ENCODE data around the gene KCNMB3. TPM values are rescaled to one million over a fixed set of nuclear protein-coding genes. Genes with fewer than 3 reads are reported as not detected.
A peak's percentile ranks its signal among the peaks of the same experiment; 100 is the strongest.
"Not testable (repeated sequence)": the region's sequence is repeated elsewhere in the genome, so short reads cannot be mapped to it uniquely, and the experiment has no call there.

The KCNMB3 gene
- total and polyA plus RNA-seq, 2 experiments from 2014 or later = 2.7 to 3.2 TPM

DNA sequence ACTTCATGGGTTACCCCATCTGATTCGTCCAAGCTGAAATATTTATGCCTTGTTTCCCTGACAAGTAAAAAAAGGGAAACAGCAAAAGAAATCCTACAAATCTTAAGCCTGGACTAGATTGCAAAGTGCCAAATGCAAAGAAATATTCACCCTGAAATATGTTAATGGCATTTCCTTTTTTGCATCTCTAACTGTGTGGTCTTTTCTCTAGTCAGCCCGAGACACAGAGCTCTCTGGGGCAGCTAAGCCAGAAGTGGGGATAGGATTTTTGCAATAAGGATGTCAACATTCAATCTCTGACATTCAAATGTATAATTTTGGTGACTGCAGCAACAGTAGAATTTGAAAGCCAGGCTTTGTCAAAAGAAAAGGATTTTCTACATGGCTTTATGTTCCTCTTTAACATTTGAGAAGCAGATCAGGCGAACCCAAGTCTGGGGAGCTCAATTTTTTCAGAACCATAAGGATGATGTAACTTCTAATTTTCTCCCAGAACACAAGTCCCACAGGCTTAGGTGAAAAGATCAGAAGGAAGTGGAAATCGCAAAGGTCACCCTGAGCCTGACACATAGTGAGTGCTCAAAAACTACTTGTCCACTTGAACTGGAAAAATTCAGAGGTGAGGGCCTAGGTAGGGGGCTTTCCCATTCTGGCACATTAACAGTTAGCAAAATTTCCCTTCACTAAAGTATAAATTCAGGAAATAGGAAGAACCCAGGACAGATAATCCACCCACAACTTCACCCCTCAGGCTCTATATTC, 28.2 kb upstream of the KCNMB3 start:
- H3K27me3 ChIP-seq = no peaks in the 10 kb centered on the region
- no peak overlapping the region for H3K4me3 ChIP-seq
- no peak overlapping the region for H3K27ac ChIP-seq
- H3K36me3 ChIP-seq = no peaks in the 10 kb centered on the region
- no peaks in the 10 kb centered on the region for H3K4me1 ChIP-seq (ENCODE audit: low read depth)
- H3K9me3 ChIP-seq (ENCODE audit: low read depth) = no peaks in the 10 kb centered on the region
- TF ChIP-seq, protein P1, sequence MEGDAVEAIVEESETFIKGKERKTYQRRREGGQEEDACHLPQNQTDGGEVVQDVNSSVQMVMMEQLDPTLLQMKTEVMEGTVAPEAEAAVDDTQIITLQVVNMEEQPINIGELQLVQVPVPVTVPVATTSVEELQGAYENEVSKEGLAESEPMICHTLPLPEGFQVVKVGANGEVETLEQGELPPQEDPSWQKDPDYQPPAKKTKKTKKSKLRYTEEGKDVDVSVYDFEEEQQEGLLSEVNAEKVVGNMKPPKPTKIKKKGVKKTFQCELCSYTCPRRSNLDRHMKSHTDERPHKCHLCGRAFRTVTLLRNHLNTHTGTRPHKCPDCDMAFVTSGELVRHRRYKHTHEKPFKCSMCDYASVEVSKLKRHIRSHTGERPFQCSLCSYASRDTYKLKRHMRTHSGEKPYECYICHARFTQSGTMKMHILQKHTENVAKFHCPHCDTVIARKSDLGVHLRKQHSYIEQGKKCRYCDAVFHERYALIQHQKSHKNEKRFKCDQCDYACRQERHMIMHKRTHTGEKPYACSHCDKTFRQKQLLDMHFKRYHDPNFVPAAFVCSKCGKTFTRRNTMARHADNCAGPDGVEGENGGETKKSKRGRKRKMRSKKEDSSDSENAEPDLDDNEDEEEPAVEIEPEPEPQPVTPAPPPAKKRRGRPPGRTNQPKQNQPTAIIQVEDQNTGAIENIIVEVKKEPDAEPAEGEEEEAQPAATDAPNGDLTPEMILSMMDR (IDR thresholded peaks at IDR 0.05; ENCODE audit: low read depth, low read length) = no peak
- DNase-seq (ENCODE audit: low read depth in 1 of 2, low spot score in 1 of 2) = peak in 1 of 2 donors; percentile 11

DNA sequence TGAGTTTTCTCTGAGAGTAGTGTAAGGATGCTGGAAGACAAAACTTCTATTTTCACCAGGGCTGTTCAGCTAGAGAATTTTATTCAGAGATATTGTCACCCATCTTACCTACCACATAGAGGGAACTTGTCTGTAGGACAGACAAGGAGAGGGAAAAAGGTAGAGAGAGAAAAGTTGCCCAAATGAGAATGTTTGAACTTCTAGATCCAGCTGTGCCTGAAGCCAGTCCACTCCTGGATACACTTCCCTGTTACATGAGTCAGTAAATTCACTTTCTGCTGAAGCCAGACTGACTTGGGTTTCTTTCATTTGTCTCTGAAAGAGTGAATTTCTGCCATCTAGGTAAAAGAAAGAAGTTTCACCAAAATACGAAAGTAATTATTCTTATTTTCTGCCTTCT, 27.2 kb upstream of the KCNMB3 start:
- H3K4me1 ChIP-seq (ENCODE audit: low read depth) = no peaks in the 10 kb centered on the region
- no peak overlapping the region for H3K27ac ChIP-seq
- no peaks in the 10 kb centered on the region for H3K9me3 ChIP-seq (ENCODE audit: low read depth)
- no peak overlapping the region for H3K4me3 ChIP-seq
- H3K27me3 ChIP-seq = no peaks in the 10 kb centered on the region
- TF ChIP-seq, protein P1 (IDR thresholded peaks at IDR 0.05; ENCODE audit: low read depth, low read length) = no peak
- H3K36me3 ChIP-seq = no peaks in the 10 kb centered on the region
- no peak for DNase-seq (ENCODE audit: low read depth in 1 of 2, low spot score in 1 of 2)

DNA sequence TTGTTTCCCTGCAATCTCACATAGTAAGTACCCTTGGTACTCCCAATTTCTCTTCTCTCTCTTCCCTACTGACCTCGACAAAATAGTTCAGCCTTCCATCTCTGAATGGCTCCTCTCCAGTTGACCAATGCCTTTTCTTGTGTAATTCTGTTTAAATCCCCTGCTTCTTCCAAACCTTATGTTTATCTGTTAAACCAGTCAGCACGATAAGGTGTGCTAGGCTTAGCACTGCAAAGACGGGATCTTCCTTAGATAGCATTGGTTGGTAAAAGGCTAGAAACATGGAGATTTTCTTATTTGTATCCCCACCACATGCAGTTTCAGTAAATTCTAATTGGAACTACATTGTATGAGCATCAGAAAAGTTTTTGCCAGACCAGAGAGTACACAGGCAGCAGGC, 25.8 kb upstream of the KCNMB3 start:
- no peak for DNase-seq (ENCODE audit: low read depth in 1 of 2, low spot score in 1 of 2)
- TF ChIP-seq, protein P1 (IDR thresholded peaks at IDR 0.05; ENCODE audit: low read depth, low read length) = no peak
- Histone ChIP-seq H3K9me3 (ENCODE audit: low read depth) (no peaks in the 10 kb centered on the region), H3K27me3 (no peaks in the 10 kb centered on the region), H3K27ac (no peak overlapping the region), H3K4me1 (ENCODE audit: low read depth) (no peaks in the 10 kb centered on the region), H3K4me3 (no peak overlapping the region), H3K36me3 (no peaks in the 10 kb centered on the region)

DNA sequence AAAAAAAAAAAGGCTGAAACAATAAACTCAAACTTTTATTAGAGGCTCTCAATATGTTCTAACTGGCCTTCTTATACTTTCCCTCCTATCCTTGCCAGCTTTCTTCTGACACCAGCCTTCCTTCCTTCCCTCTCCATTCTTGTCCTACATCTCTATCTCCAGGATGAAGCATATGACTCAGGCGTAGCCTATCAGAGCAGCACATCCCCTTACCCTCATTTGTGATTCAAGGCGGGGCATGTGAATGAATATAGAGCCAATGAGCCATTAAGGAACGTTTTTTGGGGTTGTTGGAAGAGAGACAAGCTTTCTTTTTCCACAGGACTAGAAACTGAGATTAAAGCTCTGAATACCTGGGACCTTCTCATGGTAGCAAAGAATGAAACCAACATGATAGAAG, 25.1 kb upstream of the KCNMB3 start:
- DNase-seq (ENCODE audit: low read depth in 1 of 2, low spot score in 1 of 2) = no peak
- no peak overlapping the region for H3K27ac ChIP-seq
- no peaks in the 10 kb centered on the region for H3K36me3 ChIP-seq
- H3K27me3 ChIP-seq = no peaks in the 10 kb centered on the region
- H3K9me3 ChIP-seq (ENCODE audit: low read depth) = no peaks in the 10 kb centered on the region
- no peaks in the 10 kb centered on the region for H3K4me1 ChIP-seq (ENCODE audit: low read depth)
- TF ChIP-seq, protein P1 (IDR thresholded peaks at IDR 0.05; ENCODE audit: low read depth, low read length) = no peak
- H3K4me3 ChIP-seq = no peak overlapping the region

DNA sequence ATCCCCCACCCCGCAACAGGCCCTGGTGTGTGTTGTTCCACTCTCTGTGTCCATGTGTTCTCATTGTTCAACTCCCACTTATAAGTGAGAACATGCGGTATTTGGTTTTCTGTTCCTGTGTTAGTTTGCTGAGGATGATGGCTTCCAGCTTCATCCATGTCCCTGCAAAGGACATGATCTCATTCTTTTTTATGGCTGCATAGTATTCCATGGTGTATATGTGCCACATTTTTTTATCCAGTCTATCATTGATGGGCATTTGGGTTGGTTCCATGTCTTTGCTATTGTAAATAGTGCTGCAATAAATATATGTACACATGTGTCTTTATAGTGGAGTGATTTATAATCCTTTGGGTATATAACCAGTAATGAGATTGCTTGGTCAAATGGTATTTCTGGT, 23.5 kb upstream of the KCNMB3 start:
- not testable (repeated sequence) for H3K4me3 ChIP-seq; DNase-seq (ENCODE audit: low read depth in 1 of 2, low spot score in 1 of 2); H3K27me3 ChIP-seq; H3K4me1 ChIP-seq (ENCODE audit: low read depth); H3K36me3 ChIP-seq; H3K27ac ChIP-seq; H3K9me3 ChIP-seq (ENCODE audit: low read depth)

DNA sequence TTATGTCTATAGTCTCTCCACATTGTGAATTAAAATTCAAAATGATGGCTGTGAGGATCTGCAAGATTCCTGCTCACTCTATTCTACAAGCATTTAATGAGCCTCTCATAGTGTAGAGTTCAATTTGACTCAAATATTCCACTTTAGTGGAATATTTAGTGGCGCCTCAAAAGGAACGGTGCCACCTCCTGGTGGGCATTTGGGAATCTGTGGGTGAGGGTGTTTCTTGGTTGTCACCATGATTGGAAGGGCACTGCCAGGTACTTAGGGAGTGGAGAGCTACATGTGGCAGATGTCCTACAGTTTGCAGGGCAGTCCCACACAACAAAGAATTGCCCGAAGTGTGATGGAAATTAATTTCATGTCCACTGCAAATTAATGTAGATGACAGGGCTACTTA, 21.5 kb upstream of the KCNMB3 start:
- DNase-seq (ENCODE audit: low read depth in 1 of 2, low spot score in 1 of 2) = peak in 1 of 2 donors; percentile 25
- Histone ChIP-seq H3K27ac (no peak overlapping the region), H3K4me3 (no peak overlapping the region), H3K9me3 (ENCODE audit: low read depth) (no peaks in the 10 kb centered on the region), H3K36me3 (no peaks in the 10 kb centered on the region), H3K4me1 (ENCODE audit: low read depth) (peaks cover 5% of the 10 kb centered on the region), H3K27me3 (no peaks in the 10 kb centered on the region)
- TF ChIP-seq, protein P1 (IDR thresholded peaks at IDR 0.05; ENCODE audit: low read depth, low read length) = peak; percentile 42
